Measurements from ENCODE around the gene EXOC6B. TPM values are rescaled to one million over a fixed set of nuclear protein-coding genes. Genes with fewer than 3 reads are reported as not detected.

Gene EXOC6B
- total RNA-seq, 2 donors from 2014 or later, result 21.3 to 28.8 TPM

GRCh38 chr2:72862239-72862988, 36.6 kb upstream of the EXOC6B start:
- H3K27me3 ChIP-seq, result no peaks in the 10 kb centered on the region
- no peaks in the 10 kb centered on the region for H3K36me3 ChIP-seq
- TF ChIP-seq CTCF (IDR thresholded peaks at IDR 0.05), result peak; percentile 97
- intact Hi-C loops (cut with DNase I), result no loop called here
- H3K27ac ChIP-seq, result no peak overlapping the region
- peak; percentile 90 for DNase-seq
- peak overlapping the region; percentile 14 for H3K4me3 ChIP-seq
- no peak overlapping the region for H3K9ac ChIP-seq (ENCODE audit: low read depth in 2 of 2, low read length in 2 of 2)
- peaks cover 5% of the 10 kb centered on the region for H3K4me1 ChIP-seq
- H3K9me3 ChIP-seq, result no peaks in the 10 kb centered on the region

GRCh38 chr2:72859831-72860262, 34.0 kb upstream of the EXOC6B start:
- DNase-seq, result peak; percentile 77
- no peak overlapping the region for H3K9ac ChIP-seq (ENCODE audit: low read depth in 2 of 2, low read length in 2 of 2)
- intact Hi-C loops (cut with DNase I), result loop anchor here (2.0 kb wide), 1 partner anchor 89 kb away; no protein-coding TSS in a partner anchor
- H3K36me3 ChIP-seq, result no peaks in the 10 kb centered on the region
- no peak overlapping the region for H3K27ac ChIP-seq
- H3K9me3 ChIP-seq, result no peaks in the 10 kb centered on the region
- peak; percentile 48 for TF ChIP-seq CTCF (IDR thresholded peaks at IDR 0.05)
- H3K27me3 ChIP-seq, result no peaks in the 10 kb centered on the region
- peaks cover 5% of the 10 kb centered on the region for H3K4me1 ChIP-seq
- no peak overlapping the region for H3K4me3 ChIP-seq

GRCh38 chr2:72851333-72851732, 25.5 kb upstream of the EXOC6B start:
- Histone ChIP-seq H3K4me3 (no peak overlapping the region), H3K36me3 (no peaks in the 10 kb centered on the region), H3K27ac (no peak overlapping the region), H3K27me3 (no peaks in the 10 kb centered on the region), H3K9me3 (no peaks in the 10 kb centered on the region), H3K9ac (ENCODE audit: low read depth in 2 of 2, low read length in 2 of 2) (no peak overlapping the region), H3K4me1 (no peaks in the 10 kb centered on the region)
- DNase-seq, result no peak
- TF ChIP-seq CTCF (IDR thresholded peaks at IDR 0.05), result no peak
- intact Hi-C loops (cut with DNase I), result no loop called here

GRCh38 chr2:72849138-72849462, 23.3 kb upstream of the EXOC6B start:
- Histone ChIP-seq H3K27ac (no peak overlapping the region), H3K4me3 (no peak overlapping the region), H3K27me3 (no peaks in the 10 kb centered on the region), H3K9me3 (no peaks in the 10 kb centered on the region), H3K4me1 (no peaks in the 10 kb centered on the region), H3K9ac (ENCODE audit: low read depth in 2 of 2, low read length in 2 of 2) (no peak overlapping the region), H3K36me3 (no peaks in the 10 kb centered on the region)
- intact Hi-C loops (cut with DNase I), result no loop called here
- DNase-seq, result no peak
- TF ChIP-seq CTCF (IDR thresholded peaks at IDR 0.05), result no peak

DNA sequence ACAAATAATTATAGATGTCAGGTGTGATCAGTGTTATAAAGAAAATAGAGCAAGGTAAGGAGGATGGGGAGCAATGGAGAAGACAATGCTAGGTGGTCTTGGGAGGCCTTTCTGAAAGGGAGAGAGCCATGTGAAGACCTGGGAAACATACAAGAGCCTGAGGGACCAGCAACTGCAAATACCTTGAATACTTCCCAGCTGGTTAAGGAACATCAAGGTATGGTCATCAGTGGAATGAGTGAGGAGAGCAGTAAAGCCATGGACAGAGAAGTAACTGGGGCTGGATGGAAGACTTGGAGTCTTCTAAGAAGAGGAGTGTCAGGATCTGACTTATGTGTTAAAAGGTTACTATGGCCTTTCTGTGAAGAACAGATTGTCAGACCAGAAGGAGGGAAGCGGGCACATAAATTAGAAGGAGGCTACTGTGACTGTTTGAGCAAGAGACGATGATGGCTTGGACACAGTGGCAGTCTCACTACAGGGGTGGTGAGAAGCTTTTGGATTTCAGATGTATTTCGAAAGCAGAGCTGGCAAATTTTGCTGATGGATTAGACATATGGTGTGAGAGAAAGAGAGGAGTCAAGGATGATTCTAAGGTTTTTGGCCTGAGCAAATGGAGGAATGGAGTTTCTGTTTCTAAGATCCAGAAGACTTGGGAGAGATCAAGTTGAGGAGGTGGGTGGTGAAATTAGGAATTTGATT, 22.8 kb upstream of the EXOC6B start:
- no peak overlapping the region for H3K4me3 ChIP-seq
- H3K9ac ChIP-seq (ENCODE audit: low read depth in 2 of 2, low read length in 2 of 2), result no peak overlapping the region
- H3K9me3 ChIP-seq, result no peaks in the 10 kb centered on the region
- no peaks in the 10 kb centered on the region for H3K27me3 ChIP-seq
- no peaks in the 10 kb centered on the region for H3K4me1 ChIP-seq
- no peak overlapping the region for H3K27ac ChIP-seq
- intact Hi-C loops (cut with DNase I), result no loop called here
- TF ChIP-seq CTCF (IDR thresholded peaks at IDR 0.05), result no peak
- H3K36me3 ChIP-seq, result no peaks in the 10 kb centered on the region
- no peak for DNase-seq
